ENCODE measurements around the gene TUBA1C. TPM values are rescaled to one million over a fixed set of nuclear protein-coding genes. Genes with fewer than 3 reads are reported as not detected.

Gene TUBA1C
- total and polyA plus RNA-seq, 2 of the 8 experiments (the other 6 are each of a cell fraction or from before 2014, with no cell fraction given), result 504 to 3,101 TPM

DNA sequence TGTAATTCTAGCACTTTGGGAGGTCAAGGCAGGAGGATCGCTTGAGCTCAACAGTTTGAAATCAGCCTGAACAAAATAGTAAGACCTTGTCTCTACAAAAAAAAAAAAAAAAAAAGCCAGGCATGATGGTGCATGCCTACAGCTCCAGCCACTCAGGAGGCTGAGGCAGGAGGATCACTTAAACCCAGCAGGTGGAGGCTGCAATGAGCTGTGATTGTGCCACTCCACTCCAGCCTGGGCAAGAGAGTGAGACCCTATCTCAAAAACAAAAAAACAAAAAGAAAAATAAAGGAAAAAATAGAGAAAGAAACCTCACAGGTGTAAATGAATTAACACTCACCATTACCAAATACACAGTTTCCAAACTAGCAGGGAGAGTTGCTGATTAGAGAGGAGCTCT, 41.8 kb upstream of the TUBA1C start:
- H3K18ac ChIP-seq (ENCODE audit: extremely low read depth, low read length), result no peak overlapping the region
- ChIA-PET CTCF (ENCODE audit: partially characterized antibody) (interaction anchor here (0.6 to 4.8 kb wide), 7 partner anchors 11 to 239 kb away, joined by 3 to 34 read pairs (median 3); no protein-coding TSS in a partner anchor), POLR2A (ENCODE audit: partially characterized antibody) (interaction anchor here (0.7 to 3.7 kb wide), 5 partner anchors 8 to 1586 kb away, joined by 3 to 20 read pairs (median 7); partner anchors contain the start of genes TUBA1B and TUBA1C)
- no peak overlapping the region for H3K14ac ChIP-seq (ENCODE audit: insufficient read length)
- H3K79me1 ChIP-seq (ENCODE audit: low read depth, low read length), result no peaks in the 10 kb centered on the region
- no peak overlapping the region for H2BK20ac ChIP-seq (ENCODE audit: low read length)
- no peak overlapping the region for H2BK12ac ChIP-seq (ENCODE audit: low read depth, low read length)
- H2BK15ac ChIP-seq (ENCODE audit: low read length), result no peak overlapping the region
- no peak overlapping the region for H3K4ac ChIP-seq (replicated peaks; ENCODE audit: insufficient read length, low read depth, low read length)
- no peak overlapping the region for H3K23ac ChIP-seq (ENCODE audit: insufficient read length)
- no peak overlapping the region for H4K91ac ChIP-seq (replicated peaks; ENCODE audit: insufficient read length, low read length)
- H3K9me3 ChIP-seq (ENCODE audit: insufficient read depth in 2 of 2, low read depth in 1 of 2, low read length in 1 of 2), result no peaks in the 10 kb centered on the region
- H3K36me3 ChIP-seq (ENCODE audit: control insufficient read depth in 2 of 4, insufficient read depth in 4 of 4, low read length in 3 of 4), result no peaks in the 10 kb centered on the region
- H3K23me2 ChIP-seq (ENCODE audit: low read depth, low read length), result no peaks in the 10 kb centered on the region
- H3K4me3 ChIP-seq (ENCODE audit: extremely low read depth in 1 of 4, insufficient read depth in 2 of 4, low read depth in 3 of 4, low read length in 4 of 4), result no peak overlapping the region
- no peak overlapping the region for H2AFZ ChIP-seq (ENCODE audit: low read length)
- H2BK120ac ChIP-seq (replicated peaks; ENCODE audit: low read depth, low read length), result no peak overlapping the region
- H3K9ac ChIP-seq (replicated peaks in 1 of 4; ENCODE audit: extremely low read depth in 1 of 4, low read depth in 3 of 4, low read length in 3 of 4), result no peak overlapping the region
- no peak overlapping the region for H3K4me2 ChIP-seq (ENCODE audit: insufficient read depth in 1 of 2, low read depth in 2 of 2, low read length in 2 of 2)
- WGBS, 2 experiments (ENCODE audit: extremely low coverage in 1 of 2, insufficient coverage in 1 of 2, insufficient read length in 1 of 2, insufficient replicate concordance in 2 of 2, low coverage in 1 of 2, low lambda C conversion rate in 2 of 2, missing lambda C conversion rate in 1 of 2), result 89% methylated on average over 1 of the region's 1 CpG; no CpG with 5 or more reads in 1 of the 2 experiments
- no peak for FAIRE-seq
- H3K4me1 ChIP-seq (replicated peaks in 1 of 4; ENCODE audit: control insufficient read depth in 3 of 4, insufficient read depth in 4 of 4, low read length in 3 of 4), result no peaks in the 10 kb centered on the region
- DNase-seq (ENCODE audit: low read depth in 1 of 2, low spot score in 2 of 2), result no peak
- H2AK5ac ChIP-seq (ENCODE audit: low read depth, low read length), result no peak overlapping the region
- no peak overlapping the region for H3K56ac ChIP-seq (replicated peaks; ENCODE audit: insufficient read length, low read depth, low read length)
- no peak overlapping the region for H2BK5ac ChIP-seq (ENCODE audit: low read depth, low read length)
- H4K20me1 ChIP-seq (replicated peaks in 1 of 2; ENCODE audit: control insufficient read depth in 1 of 2, insufficient read depth in 2 of 2, low read length in 2 of 2), result no peaks in the 10 kb centered on the region
- no peak overlapping the region for H4K5ac ChIP-seq (ENCODE audit: insufficient read length, low read depth, low read length)
- no peaks in the 10 kb centered on the region for H3K27me3 ChIP-seq (replicated peaks in 1 of 4; ENCODE audit: control insufficient read depth in 3 of 4, extremely low read depth in 1 of 4, insufficient read depth in 3 of 4, low read length in 3 of 4)
- no peaks in the 10 kb centered on the region for H3K79me2 ChIP-seq (ENCODE audit: control insufficient read depth in 1 of 2, insufficient read depth in 2 of 2, low read length in 2 of 2)
- H4K8ac ChIP-seq (ENCODE audit: extremely low read depth, insufficient read depth, low read length), result no peak overlapping the region
- H3K27ac ChIP-seq (ENCODE audit: low read depth, low read length), result no peak overlapping the region
- TF ChIP-seq ATF3 (IDR thresholded peaks at IDR 0.05; ENCODE audit: insufficient read depth, low read depth, low read length) (no peak), POLR2A (IDR thresholded peaks at IDR 0.05; ENCODE audit: control extremely low read depth in 1 of 2, low read depth in 2 of 2, low read length in 2 of 2) (no peak), TAF1 (IDR thresholded peaks at IDR 0.05; ENCODE audit: low read depth, low read length) (no peak), TBP (IDR thresholded peaks at IDR 0.05; ENCODE audit: low read depth, low read length) (no peak), EP300 (IDR thresholded peaks at IDR 0.05; ENCODE audit: borderline replicate concordance in 1 of 2, low read depth in 2 of 2, low read length in 2 of 2) (no peak), KDM4A (IDR thresholded peaks at IDR 0.05; ENCODE audit: low read depth, low read length, severe bottlenecking) (no peak), FOSL1 (IDR thresholded peaks at IDR 0.05; ENCODE audit: insufficient read depth, low read depth, low read length) (no peak), KDM5A (IDR thresholded peaks at IDR 0.05; ENCODE audit: low read length) (no peak), TEAD4 (IDR thresholded peaks at IDR 0.05; ENCODE audit: low read depth, low read length) (no peak), BCL11A (IDR thresholded peaks at IDR 0.05; ENCODE audit: low read depth in 2 of 2, low read length in 2 of 2) (no peak), NRF1 (IDR thresholded peaks at IDR 0.05; ENCODE audit: low read depth, low read length) (no peak), CEBPB (IDR thresholded peaks at IDR 0.05; ENCODE audit: low read depth, low read length) (no peak)
- TF ChIP-seq, protein P1, sequence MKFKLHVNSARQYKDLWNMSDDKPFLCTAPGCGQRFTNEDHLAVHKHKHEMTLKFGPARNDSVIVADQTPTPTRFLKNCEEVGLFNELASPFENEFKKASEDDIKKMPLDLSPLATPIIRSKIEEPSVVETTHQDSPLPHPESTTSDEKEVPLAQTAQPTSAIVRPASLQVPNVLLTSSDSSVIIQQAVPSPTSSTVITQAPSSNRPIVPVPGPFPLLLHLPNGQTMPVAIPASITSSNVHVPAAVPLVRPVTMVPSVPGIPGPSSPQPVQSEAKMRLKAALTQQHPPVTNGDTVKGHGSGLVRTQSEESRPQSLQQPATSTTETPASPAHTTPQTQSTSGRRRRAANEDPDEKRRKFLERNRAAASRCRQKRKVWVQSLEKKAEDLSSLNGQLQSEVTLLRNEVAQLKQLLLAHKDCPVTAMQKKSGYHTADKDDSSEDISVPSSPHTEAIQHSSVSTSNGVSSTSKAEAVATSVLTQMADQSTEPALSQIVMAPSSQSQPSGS (IDR thresholded peaks at IDR 0.05; ENCODE audit: low read length), result no peak

Measured in H1 (cell line).